Karpas-422 (cell line): ENCODE data around the gene PCDH9. TPM values are rescaled to one million over a fixed set of nuclear protein-coding genes. Genes with fewer than 3 reads are reported as not detected.

ENCODE experiments used
- DNase-seq: peaks from one replicate; pipeline ENCODE4 v3.0.0-alpha.2; 2015
- H2AFZ ChIP-seq: fragments of 200-600 bp; sonication (generic); 2 replicates; pipeline ENCODE4 v1.6.1; 2014; ENCODE audit warnings: antibody characterized with exemption, low read length, mixed read lengths
- H3K27ac ChIP-seq: fragments of 200-600 bp; sonication (generic); 2 replicates; pipeline ENCODE4 v1.5.1; 2014; ENCODE audit warnings: mild to moderate bottlenecking, low read length, moderate library complexity
- H3K27me3 ChIP-seq: fragments of 200-600 bp; sonication (generic); 2 replicates; pipeline ENCODE4 v1.6.1; 2014; ENCODE audit warnings: low read length, mixed read lengths
- H3K36me3 ChIP-seq: fragments of 200-600 bp; sonication (generic); 2 replicates; pipeline ENCODE4 v1.6.1; 2014; ENCODE audit warnings: low read length, mixed read lengths; ENCODE audit not compliant: insufficient read depth
- H3K4me1 ChIP-seq: fragments of 200-600 bp; sonication (generic); 2 replicates; pipeline ENCODE4 v1.6.1; 2014; ENCODE audit warnings: mild to moderate bottlenecking, low read length, mixed read lengths
- H3K4me2 ChIP-seq: fragments of 200-600 bp; sonication (generic); 2 replicates; pipeline ENCODE4 v1.6.1; 2014; ENCODE audit warnings: low read length, low read depth, mild to moderate bottlenecking; ENCODE audit not compliant: poor library complexity, severe bottlenecking
- H3K4me3 ChIP-seq: fragments of 200-600 bp; sonication (generic); 2 replicates; pipeline ENCODE4 v1.5.1; 2014; ENCODE audit warnings: mild to moderate bottlenecking, antibody characterized with exemption, low read length, mixed read lengths
- H3K79me2 ChIP-seq: fragments of 200-600 bp; sonication (generic); 2 replicates; pipeline ENCODE4 v1.6.1; 2014; ENCODE audit warnings: mild to moderate bottlenecking, low read length, mixed read lengths
- H3K9ac ChIP-seq: fragments of 200-600 bp; sonication (generic); 2 replicates; pipeline ENCODE4 v1.6.0; 2014; ENCODE audit warnings: low read length
- H3K9me2 ChIP-seq: fragments of 200-600 bp; sonication (generic), shearing (Covaris generic); replicated peaks from 2 replicates; pipeline ENCODE4 v1.6.0; 2014; ENCODE audit warnings: mild to moderate bottlenecking, low read length, moderate library complexity; ENCODE audit not compliant: insufficient read depth
- H3K9me3 ChIP-seq: fragments of 300-700, 200-600 bp; sonication (generic); 2 replicates; pipeline ENCODE4 v1.6.1; 2014; ENCODE audit warnings: low read length, mixed read lengths
- H4K20me1 ChIP-seq: fragments of 200-600 bp; sonication (generic); 2 replicates; pipeline ENCODE4 v1.6.1; 2014; ENCODE audit warnings: mild to moderate bottlenecking, antibody characterized with exemption, low read length, low read depth; ENCODE audit not compliant: insufficient read depth
- total RNA-seq: library from RNA; depleted of rRNA; stranded (reverse); fragments of >200 nt; shearing (Covaris generic); gene quantifications from 2 replicates; pipeline ENCODE4 v1.2.3, GENCODE V29; 2014; ENCODE audit warnings: low replicate concordance

Gene PCDH9
- total RNA-seq, 1 experiment from 2014 or later, result 5.8 TPM

DNA sequence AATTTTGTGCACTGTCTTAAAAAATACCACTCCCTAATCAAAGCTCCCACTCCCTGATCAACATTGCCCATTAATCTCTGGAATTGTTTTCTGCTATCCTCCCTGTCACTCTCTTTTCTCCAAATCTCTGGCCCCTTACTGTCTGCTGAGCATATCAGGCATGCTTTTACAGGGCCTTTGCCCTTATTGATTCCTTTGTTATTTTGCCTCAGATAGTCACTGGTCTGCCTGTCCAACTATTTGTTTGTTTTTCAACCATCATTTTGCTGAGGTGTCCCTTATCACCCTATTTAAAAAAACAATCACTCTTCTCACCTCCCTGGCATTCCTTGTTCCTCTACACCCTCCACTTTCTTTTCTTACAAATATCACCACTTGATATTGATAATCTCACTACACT lies 153.0 kb downstream of the PCDH9 start:
- no peaks in the 10 kb centered on the region for H3K4me1 ChIP-seq
- H2AFZ ChIP-seq, result no peak overlapping the region
- H3K79me2 ChIP-seq, result no peaks in the 10 kb centered on the region
- H3K9ac ChIP-seq, result no peak overlapping the region
- peaks cover under 1% of the 10 kb centered on the region; the same call in 1 of the 2 replicates for H3K9me3 ChIP-seq
- no peaks in the 10 kb centered on the region for H3K9me2 ChIP-seq
- H3K36me3 ChIP-seq, result no peaks in the 10 kb centered on the region
- no peak overlapping the region for H3K4me2 ChIP-seq
- DNase-seq, result no peak
- no peak overlapping the region for H3K4me3 ChIP-seq
- H3K27ac ChIP-seq, result no peak overlapping the region
- H3K27me3 ChIP-seq, result no peaks in the 10 kb centered on the region
- H4K20me1 ChIP-seq, result no peaks in the 10 kb centered on the region

DNA sequence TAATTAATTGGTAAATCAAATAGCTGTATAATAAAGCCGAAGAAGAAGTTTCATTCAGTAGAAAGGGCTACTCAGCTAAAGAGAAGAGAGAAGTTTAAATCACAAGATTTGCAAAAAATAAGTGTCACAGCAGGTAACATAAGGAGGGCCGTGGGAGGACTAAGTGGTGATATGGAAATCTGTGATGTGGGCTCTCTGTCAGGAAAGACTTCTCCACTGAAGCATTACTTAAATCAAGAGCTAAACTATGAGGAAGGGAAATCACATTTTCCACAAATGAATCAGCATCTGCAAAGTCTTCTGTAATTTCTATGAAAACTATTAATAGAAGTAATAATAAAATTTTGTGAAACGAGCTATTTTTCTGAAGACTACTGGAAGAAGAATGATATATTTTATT lies 153.8 kb downstream of the PCDH9 start:
- Histone ChIP-seq H3K9ac (no peak overlapping the region), H2AFZ (no peak overlapping the region), H3K36me3 (no peaks in the 10 kb centered on the region), H3K4me2 (no peak overlapping the region), H3K79me2 (no peaks in the 10 kb centered on the region), H3K27me3 (no peaks in the 10 kb centered on the region), H3K9me3 (no peaks in the 10 kb centered on the region), H3K27ac (no peak overlapping the region), H3K4me1 (no peaks in the 10 kb centered on the region), H3K9me2 (no peaks in the 10 kb centered on the region), H3K4me3 (no peak overlapping the region), H4K20me1 (no peaks in the 10 kb centered on the region)
- no peak for DNase-seq

GRCh38 chr13:67075239-67075638 lies 154.9 kb downstream of the PCDH9 start:
- Histone ChIP-seq H3K9me3 (no peaks in the 10 kb centered on the region), H2AFZ (0 out of 2 replicates have a peak overlapping the region, but pooled peaks have one; percentile 11), H3K79me2 (no peaks in the 10 kb centered on the region), H4K20me1 (no peaks in the 10 kb centered on the region), H3K27ac (no peak overlapping the region), H3K4me2 (peak overlapping the region; percentile 19), H3K9ac (no peak overlapping the region), H3K36me3 (no peaks in the 10 kb centered on the region), H3K4me3 (no peak overlapping the region), H3K9me2 (no peaks in the 10 kb centered on the region), H3K4me1 (no peaks in the 10 kb centered on the region), H3K27me3 (no peaks in the 10 kb centered on the region)
- no peak for DNase-seq

GRCh38 chr13:67071918-67072598 lies 158.1 kb downstream of the PCDH9 start:
- no peaks in the 10 kb centered on the region for H3K79me2 ChIP-seq
- H3K9me3 ChIP-seq, result no peaks in the 10 kb centered on the region
- DNase-seq, result no peak
- H3K4me1 ChIP-seq, result no peaks in the 10 kb centered on the region
- no peak overlapping the region for H3K27ac ChIP-seq
- no peak overlapping the region for H3K9ac ChIP-seq
- H3K4me2 ChIP-seq, result no peak overlapping the region
- no peaks in the 10 kb centered on the region for H3K36me3 ChIP-seq
- no peaks in the 10 kb centered on the region for H3K27me3 ChIP-seq
- no peak overlapping the region for H2AFZ ChIP-seq
- no peaks in the 10 kb centered on the region for H3K9me2 ChIP-seq
- no peak overlapping the region for H3K4me3 ChIP-seq
- no peaks in the 10 kb centered on the region for H4K20me1 ChIP-seq

DNA sequence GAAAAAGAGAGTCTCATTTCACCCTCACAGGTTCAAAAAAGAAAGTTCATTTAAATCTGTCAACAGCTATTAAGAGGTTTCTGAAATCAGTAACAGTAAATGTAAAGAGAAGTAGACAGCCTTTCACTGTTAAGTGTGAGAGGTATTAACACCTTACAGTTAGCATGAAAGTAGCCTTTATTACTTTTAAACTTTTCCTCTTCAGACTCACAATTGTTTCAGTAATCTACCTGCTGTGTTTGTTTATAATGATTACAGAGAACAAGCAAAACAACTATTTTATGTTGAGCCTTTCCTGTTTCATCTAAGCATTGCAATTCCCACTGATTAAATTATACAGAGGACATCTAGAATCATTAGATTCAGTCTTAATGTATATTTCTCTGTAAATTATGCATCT lies 159.8 kb downstream of the PCDH9 start:
- Histone ChIP-seq H3K9me2 (no peaks in the 10 kb centered on the region), H3K9ac (no peak overlapping the region), H3K36me3 (no peaks in the 10 kb centered on the region), H3K4me2 (no peak overlapping the region), H3K4me3 (no peak overlapping the region), H4K20me1 (no peaks in the 10 kb centered on the region), H3K27me3 (no peaks in the 10 kb centered on the region), H3K4me1 (no peaks in the 10 kb centered on the region), H3K79me2 (no peaks in the 10 kb centered on the region), H3K9me3 (no peaks in the 10 kb centered on the region), H3K27ac (no peak overlapping the region), H2AFZ (peak overlapping the region; percentile 54; the same call in 1 of the 2 replicates)
- no peak for DNase-seq

DNA sequence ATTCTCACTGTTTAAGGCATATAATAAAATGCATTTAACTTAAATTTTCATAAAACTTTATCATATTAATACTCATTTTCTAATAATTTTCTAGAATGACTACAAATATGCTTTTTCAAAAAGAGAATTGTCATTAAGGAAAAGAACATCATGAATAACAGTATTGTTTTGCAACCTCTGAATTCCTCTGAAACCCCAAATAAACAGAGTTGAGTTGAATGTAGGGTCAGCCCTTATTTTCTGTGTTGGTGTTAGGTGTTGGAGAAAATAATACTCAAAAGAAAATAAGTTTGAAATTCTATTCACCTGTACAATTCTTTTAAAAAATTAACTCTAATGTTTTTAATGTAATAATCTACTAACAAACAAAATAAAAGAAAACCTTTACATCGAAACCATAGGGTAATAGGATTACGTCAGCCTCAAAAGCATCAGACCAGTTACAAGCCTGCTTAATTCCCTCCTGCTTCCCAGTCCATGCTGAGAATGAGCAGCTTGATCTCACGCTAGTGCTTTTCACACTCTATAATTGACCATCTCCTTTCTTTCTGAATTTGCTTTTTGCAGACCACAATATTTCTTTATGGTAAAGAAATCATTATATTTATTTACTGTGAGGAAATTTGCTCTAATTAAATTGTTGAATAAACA lies 160.9 kb downstream of the PCDH9 start:
- no peaks in the 10 kb centered on the region for H4K20me1 ChIP-seq
- no peak overlapping the region for H3K9ac ChIP-seq
- no peaks in the 10 kb centered on the region for H3K79me2 ChIP-seq
- H3K9me3 ChIP-seq, result no peaks in the 10 kb centered on the region
- H3K36me3 ChIP-seq, result no peaks in the 10 kb centered on the region
- no peaks in the 10 kb centered on the region for H3K4me1 ChIP-seq
- DNase-seq, result no peak
- H3K27me3 ChIP-seq, result no peaks in the 10 kb centered on the region
- H3K9me2 ChIP-seq, result no peaks in the 10 kb centered on the region
- no peak overlapping the region for H3K27ac ChIP-seq
- no peak overlapping the region for H3K4me3 ChIP-seq
- H3K4me2 ChIP-seq, result no peak overlapping the region
- no peak overlapping the region for H2AFZ ChIP-seq

GRCh38 chr13:67064920-67065319 lies 165.2 kb downstream of the PCDH9 start:
- H3K36me3 ChIP-seq, result no peaks in the 10 kb centered on the region
- H3K4me3 ChIP-seq, result no peak overlapping the region
- H3K9me3 ChIP-seq, result no peaks in the 10 kb centered on the region
- H4K20me1 ChIP-seq, result no peaks in the 10 kb centered on the region
- H3K4me2 ChIP-seq, result no peak overlapping the region
- no peak overlapping the region for H3K27ac ChIP-seq
- H3K79me2 ChIP-seq, result no peaks in the 10 kb centered on the region
- peaks cover 3% of the 10 kb centered on the region; the same call in 1 of the 2 replicates for H3K4me1 ChIP-seq
- H3K27me3 ChIP-seq, result no peaks in the 10 kb centered on the region
- no peak for DNase-seq
- no peak overlapping the region for H2AFZ ChIP-seq
- no peaks in the 10 kb centered on the region for H3K9me2 ChIP-seq
- no peak overlapping the region for H3K9ac ChIP-seq

GRCh38 chr13:67063036-67063435 lies 167.1 kb downstream of the PCDH9 start:
- H3K9me3 ChIP-seq, result no peaks in the 10 kb centered on the region
- no peak overlapping the region for H3K4me3 ChIP-seq
- no peak for DNase-seq
- no peaks in the 10 kb centered on the region for H4K20me1 ChIP-seq
- no peak overlapping the region for H2AFZ ChIP-seq
- H3K4me2 ChIP-seq, result no peak overlapping the region
- no peaks in the 10 kb centered on the region for H3K9me2 ChIP-seq
- H3K27ac ChIP-seq, result no peak overlapping the region
- H3K27me3 ChIP-seq, result no peaks in the 10 kb centered on the region
- peaks cover 3% of the 10 kb centered on the region; the same call in 1 of the 2 replicates for H3K4me1 ChIP-seq
- no peak overlapping the region for H3K9ac ChIP-seq
- no peaks in the 10 kb centered on the region for H3K79me2 ChIP-seq
- H3K36me3 ChIP-seq, result no peaks in the 10 kb centered on the region
